Dendritic cell treated with granulocyte-macrophage colony-stimulating factor and Interleukin-4, amounts not matched to agents 40 ng/mL and 50 ng/mL, for 4 days (primary cell): ENCODE results near the gene CPNE1.
"Not testable (repeated sequence)": the region's sequence is repeated elsewhere in the genome, so short reads cannot be mapped to it uniquely, and the experiment has no call there.

Source experiments
- H3K27ac Mint-ChIP-seq: one replicate; pipeline ENCODE4 v1.8.0; 2022; ENCODE audit warnings: mild to moderate bottlenecking, mixed read lengths
- H3K27me3 Mint-ChIP-seq: one replicate; pipeline ENCODE4 v1.8.0; 2022; ENCODE audit warnings: mild to moderate bottlenecking, mixed read lengths
- H3K36me3 Mint-ChIP-seq: one replicate; pipeline ENCODE4 v1.8.0; 2022; ENCODE audit warnings: low read depth, mixed read lengths
- H3K4me1 Mint-ChIP-seq: one replicate; pipeline ENCODE4 v1.8.0; 2022; ENCODE audit warnings: low read depth, mixed read lengths
- H3K4me3 Mint-ChIP-seq: one replicate; pipeline ENCODE4 v1.8.0; 2022; ENCODE audit warnings: mild to moderate bottlenecking, moderate library complexity, mixed read lengths
- H3K9me3 Mint-ChIP-seq: one replicate; pipeline ENCODE4 v1.8.0; 2022; ENCODE audit warnings: mixed read lengths
- intact Hi-C: fragments of 100-400 bp; cut with micrococcal nuclease; formaldehyde crosslinking; loops from one replicate; pipeline ENCODE4 v1.15.0; 2022

Gene CPNE1

GRCh38 chr20:35702051-35702823 lies 37.5 kb upstream of the CPNE1 start:
- H3K4me1 Mint-ChIP-seq = peaks cover 36% of the 10 kb centered on the region
- intact Hi-C loops = no loop called here
- H3K27ac Mint-ChIP-seq = no peak overlapping the region
- peaks cover 77% of the 10 kb centered on the region for H3K36me3 Mint-ChIP-seq
- no peak overlapping the region for H3K4me3 Mint-ChIP-seq
- no peaks in the 10 kb centered on the region for H3K9me3 Mint-ChIP-seq
- H3K27me3 Mint-ChIP-seq = no peaks in the 10 kb centered on the region

GRCh38 chr20:35700625-35701148 lies 36.0 kb upstream of the CPNE1 start:
- Mint-ChIP-seq H3K36me3 (peaks cover 72% of the 10 kb centered on the region), H3K4me1 (peaks cover 37% of the 10 kb centered on the region), H3K9me3 (no peaks in the 10 kb centered on the region), H3K4me3 (no peak overlapping the region), H3K27me3 (no peaks in the 10 kb centered on the region), H3K27ac (peak overlapping the region; percentile 99)
- intact Hi-C loops = no loop called here

GRCh38 chr20:35699957-35700624 lies 35.4 kb upstream of the CPNE1 start:
- peak overlapping the region; percentile 99 for H3K4me3 Mint-ChIP-seq

GRCh38 chr20:35699127-35699956 lies 34.6 kb upstream of the CPNE1 start, which contains the start of the genes NFS1 and ROMO1:
NFS1 (minus strand) TSS chr20:35699352; CDS start chr20:35699288, 64 bp downstream.
ROMO1 (plus strand) TSS chr20:35699405; CDS start chr20:35699633, 228 bp downstream.
- H3K4me1 Mint-ChIP-seq = peaks cover 37% of the 10 kb centered on the region
- intact Hi-C loops = loop anchor here (10.0 kb wide), 1 partner anchor 245 kb away; the partner anchor contains the start of gene CEP250
- H3K27me3 Mint-ChIP-seq = no peaks in the 10 kb centered on the region
- peak within 1 kb of the TSS; percentile 99 for H3K4me3 Mint-ChIP-seq
- peak within 1 kb of the TSS; percentile 99 for H3K27ac Mint-ChIP-seq
- H3K36me3 Mint-ChIP-seq = peaks cover 72% of the 10 kb centered on the region
- no peaks in the 10 kb centered on the region for H3K9me3 Mint-ChIP-seq

More at GRCh38 chr20:35699957-35700624, 35.4 kb upstream of the CPNE1 start:
- peaks cover 37% of the 10 kb centered on the region for H3K4me1 Mint-ChIP-seq
- peaks cover 72% of the 10 kb centered on the region for H3K36me3 Mint-ChIP-seq
- intact Hi-C loops = loop anchor here (10.0 kb wide), 1 partner anchor 245 kb away; the partner anchor contains the start of gene CEP250
- H3K27ac Mint-ChIP-seq = peak overlapping the region; percentile 99
- H3K27me3 Mint-ChIP-seq = no peaks in the 10 kb centered on the region
- no peaks in the 10 kb centered on the region for H3K9me3 Mint-ChIP-seq

- H3K27me3 Mint-ChIP-seq = no peaks in the 10 kb centered on the region
- H3K9me3 Mint-ChIP-seq = no peaks in the 10 kb centered on the region
- intact Hi-C loops = loop anchor here (10.0 kb wide), 1 partner anchor 244 kb away; the partner anchor contains the start of gene CEP250
- H3K36me3 Mint-ChIP-seq = peaks cover 70% of the 10 kb centered on the region
- peaks cover 37% of the 10 kb centered on the region for H3K4me1 Mint-ChIP-seq
- peak overlapping the region; percentile 99 for H3K27ac Mint-ChIP-seq
- H3K4me3 Mint-ChIP-seq = peak overlapping the region; percentile 99
Measured at GRCh38 chr20:35698298-35699126, 33.8 kb upstream of the CPNE1 start.

- peaks cover 70% of the 10 kb centered on the region for H3K36me3 Mint-ChIP-seq
Measured at GRCh38 chr20:35697696-35698297, 33.1 kb upstream of the CPNE1 start.

GRCh38 chr20:35695978-35696377 lies 31.3 kb upstream of the CPNE1 start:
- Mint-ChIP-seq H3K27me3 (no peaks in the 10 kb centered on the region), H3K4me1 (peaks cover 28% of the 10 kb centered on the region), H3K4me3 (no peak overlapping the region), H3K9me3 (no peaks in the 10 kb centered on the region), H3K27ac (no peak overlapping the region), H3K36me3 (peaks cover 73% of the 10 kb centered on the region)
- intact Hi-C loops = loop anchor here (10.0 kb wide), 1 partner anchor 241 kb away; the partner anchor contains the start of gene CEP250

More at GRCh38 chr20:35697696-35698297, 33.1 kb upstream of the CPNE1 start:
- Mint-ChIP-seq H3K4me3 (no peak overlapping the region), H3K27me3 (no peaks in the 10 kb centered on the region), H3K4me1 (peaks cover 37% of the 10 kb centered on the region), H3K9me3 (no peaks in the 10 kb centered on the region), H3K27ac (peak overlapping the region; percentile 99)
- intact Hi-C loops = loop anchor here (10.0 kb wide), 1 partner anchor 243 kb away; the partner anchor contains the start of gene CEP250

- H3K4me1 Mint-ChIP-seq = peaks cover 21% of the 10 kb centered on the region
- no peaks in the 10 kb centered on the region for H3K9me3 Mint-ChIP-seq
- H3K4me3 Mint-ChIP-seq = no peak overlapping the region
- intact Hi-C loops = loop anchor here (10.0 kb wide), 1 partner anchor 240 kb away; the partner anchor contains the start of gene CEP250
- H3K27ac Mint-ChIP-seq = no peak overlapping the region
- H3K27me3 Mint-ChIP-seq = no peaks in the 10 kb centered on the region
- peaks cover 79% of the 10 kb centered on the region for H3K36me3 Mint-ChIP-seq
Measured at GRCh38 chr20:35695245-35695749, 30.6 kb upstream of the CPNE1 start.

GRCh38 chr20:35690265-35690664 lies 25.6 kb upstream of the CPNE1 start:
- Mint-ChIP-seq H3K4me1 (no peaks in the 10 kb centered on the region), H3K27ac (no peak overlapping the region), H3K9me3 (peaks cover 9% of the 10 kb centered on the region), H3K4me3 (no peak overlapping the region), H3K36me3 (peaks cover 94% of the 10 kb centered on the region), H3K27me3 (no peaks in the 10 kb centered on the region)
- intact Hi-C loops = loop anchor here (10.0 kb wide), 1 partner anchor 235 kb away; the partner anchor contains the start of gene CEP250

GRCh38 chr20:35686872-35687271 lies 22.2 kb upstream of the CPNE1 start:
- H3K4me1 Mint-ChIP-seq, H3K27me3 Mint-ChIP-seq, intact Hi-C loops, H3K4me3 Mint-ChIP-seq, H3K9me3 Mint-ChIP-seq, H3K27ac Mint-ChIP-seq: not testable (repeated sequence)
- H3K36me3 Mint-ChIP-seq = peaks cover 76% of the 10 kb centered on the region

GRCh38 chr20:35685368-35685767 lies 20.7 kb upstream of the CPNE1 start:
- intact Hi-C loops, H3K27me3 Mint-ChIP-seq: not testable (repeated sequence)

GRCh38 chr20:35681960-35682359 lies 17.3 kb upstream of the CPNE1 start:
- Mint-ChIP-seq H3K27ac (no peak overlapping the region), H3K36me3 (peaks cover 62% of the 10 kb centered on the region), H3K4me3 (no peak overlapping the region), H3K9me3 (peaks cover 1% of the 10 kb centered on the region), H3K4me1 (peaks cover 14% of the 10 kb centered on the region), H3K27me3 (no peaks in the 10 kb centered on the region)
- intact Hi-C loops = no loop called here

More at GRCh38 chr20:35685368-35685767, 20.7 kb upstream of the CPNE1 start:
- H3K36me3 Mint-ChIP-seq = peaks cover 67% of the 10 kb centered on the region
- not testable (repeated sequence) for H3K4me3 Mint-ChIP-seq, H3K27ac Mint-ChIP-seq, H3K9me3 Mint-ChIP-seq, H3K4me1 Mint-ChIP-seq
